HCT116 (cell line): ENCODE measurements around the gene SPATA19. TPM values are rescaled to one million over a fixed set of nuclear protein-coding genes. Genes with fewer than 3 reads are reported as not detected.

Experiments used
- ATAC-seq: fragments of 200-7000 bp; cut with Tn5 transposase; 2 replicates; pipeline ENCODE4 v1.9.1; 2020; ENCODE audit warnings: mild to moderate bottlenecking, moderate library complexity
- BruUV-seq: library from RNA; stranded (reverse); fragments of 400-500 nt; replicated peaks from 2 replicates; lab custom pipeline; 2021; lab: Mats Ljungman, UMichigan
- CTCF ChIA-PET: fragments of 300-600 bp; sonication (Branson Sonifier 250); formaldehyde crosslinking; loops from one replicate; lab custom pipeline; 2021; ENCODE audit warnings: antibody characterized with exemption; lab: Charles Lee
- POLR2A ChIA-PET: fragments of 300-600, 350-600 bp; sonication (Branson Sonifier 250); formaldehyde crosslinking; loops from one replicate; lab custom pipeline; 2021; ENCODE audit warnings: antibody characterized with exemption; lab: Charles Lee
- RAD21 ChIA-PET, 2 experiments: fragments of 300-600 bp; sonication (Branson Sonifier 250); formaldehyde crosslinking; loops; one replicate each; lab custom pipeline; 2023; ENCODE audit warnings: low total read pairs in 2 of 2; ENCODE audit not compliant: uncharacterized antibody in 2 of 2, unreplicated experiment in 2 of 2, low non-redundant PET in 1 of 2; lab: Charles Lee
- DNase-seq: peaks from one replicate; pipeline ENCODE4 v3.0.0-alpha.2; 2010; ENCODE audit warnings: low read depth, low spot score
- H2AFZ ChIP-seq: fragments of 200-600 bp; shearing (Covaris generic), sonication (generic); 2 replicates; pipeline ENCODE4 v1.6.1; 2017; ENCODE audit warnings: low read depth, mixed run types, mixed read lengths, antibody characterized with exemption, low read length; ENCODE audit not compliant: poor library complexity, severe bottlenecking
- H3K27ac ChIP-seq: 2 replicates; pipeline ENCODE4 v1.5.1; 2012; ENCODE audit warnings: low read depth, low read length
- H3K27me3 ChIP-seq: fragments of 200-600 bp; sonication (generic); 2 replicates; pipeline ENCODE4 v1.6.1; 2016; ENCODE audit warnings: mixed run types, low read length, mixed read lengths; ENCODE audit not compliant: insufficient read depth
- H3K36me3 ChIP-seq, 2 experiments: fragments of 200-500 bp in 1 of 2; fragments of 200-600 bp in 1 of 2; sonication (Bioruptor generic) in 1 of 2; sonication (generic) in 1 of 2; 2 replicates each; pipeline versions ENCODE4 v1.5.1 to v1.6.1; 2014 to 2016; ENCODE audit warnings: low read length in 2 of 2, inconsistent platforms in 1 of 2, mixed read lengths in 1 of 2, mixed run types in 1 of 2; ENCODE audit not compliant: insufficient read depth in 2 of 2, control insufficient read depth in 1 of 2
- H3K4me1 ChIP-seq, 2 experiments: fragments of 200-600 bp in 1 of 2; sonication (generic) in 1 of 2; 2 replicates each; pipeline versions ENCODE4 v1.5.1 to v1.6.1; 2012 to 2017; ENCODE audit warnings: low read length in 2 of 2, inconsistent platforms in 1 of 2, mild to moderate bottlenecking in 1 of 2, mixed read lengths in 1 of 2, mixed run types in 1 of 2, moderate library complexity in 1 of 2; ENCODE audit not compliant: insufficient read depth in 2 of 2, control insufficient read depth in 1 of 2
- H3K4me2 ChIP-seq: fragments of 200-600 bp; sonication (generic); 2 replicates; pipeline ENCODE4 v1.6.1; 2017; ENCODE audit warnings: mixed run types, low read length, mixed read lengths
- H3K4me3 ChIP-seq, 2 experiments: fragments of 200-600 bp in 1 of 2; sonication (generic) in 1 of 2; replicated peaks in 1 of 2; 2 replicates each; pipeline ENCODE4 v1.5.1; 2011 to 2016; ENCODE audit warnings: low read length in 2 of 2, control low read depth in 1 of 2, low read depth in 1 of 2, mild to moderate bottlenecking in 1 of 2, mixed read lengths in 1 of 2, mixed run types in 1 of 2
- H3K79me2 ChIP-seq: fragments of 200-600 bp; sonication (generic); 2 replicates; pipeline ENCODE4 v1.6.1; 2017; ENCODE audit warnings: mild to moderate bottlenecking, mixed run types, low read length, moderate library complexity, mixed read lengths; ENCODE audit not compliant: insufficient read depth
- H3K9ac ChIP-seq: fragments of 200-600 bp; sonication (generic); 2 replicates; pipeline ENCODE4 v1.6.1; 2016; ENCODE audit warnings: low read length, mixed read lengths
- H3K9me2 ChIP-seq: fragments of 200-600 bp; sonication (generic), shearing (Covaris generic); 2 replicates; pipeline ENCODE4 v1.6.1; 2017; ENCODE audit warnings: mixed run types, mild to moderate bottlenecking, moderate library complexity; ENCODE audit not compliant: insufficient read depth
- H3K9me3 ChIP-seq, 2 experiments: fragments of 200-500 bp in 1 of 2; fragments of 200-600 bp in 1 of 2; sonication (Bioruptor generic) in 1 of 2; sonication (generic) in 1 of 2; 2 replicates each; pipeline ENCODE4 v1.6.1; 2014 to 2017; ENCODE audit warnings: low read length in 2 of 2, mixed read lengths in 2 of 2, inconsistent platforms in 1 of 2, low read depth in 1 of 2, mild to moderate bottlenecking in 1 of 2, mixed run types in 1 of 2, moderate library complexity in 1 of 2; ENCODE audit not compliant: control insufficient read depth in 1 of 2, insufficient read depth in 1 of 2
- H4K20me1 ChIP-seq: fragments of 200-600 bp; sonication (generic), shearing (Covaris generic); 2 replicates; pipeline ENCODE4 v1.6.1; 2017; ENCODE audit warnings: mixed run types, mild to moderate bottlenecking, moderate library complexity; ENCODE audit not compliant: insufficient read depth
- CEBPB ChIP-seq: IDR thresholded peaks from 2 replicates; pipeline ENCODE4 v1.6.1; 2012; ENCODE audit warnings: low read depth
- EZH2phosphoT487 ChIP-seq: fragments of 200-600 bp; IDR thresholded peaks from 2 replicates; pipeline ENCODE4 v1.6.1; 2018; ENCODE audit warnings: antibody characterized with exemption, borderline replicate concordance
- POLR2A ChIP-seq: IDR thresholded peaks from 2 replicates; pipeline ENCODE4 v1.7.0; 2011; ENCODE audit warnings: borderline replicate concordance; ENCODE audit not compliant: insufficient read depth, insufficient read length; ENCODE audit errors: extremely low read depth
- POLR2AphosphoS5 ChIP-seq: IDR thresholded peaks from 2 replicates; pipeline ENCODE4 v1.6.1; 2011; ENCODE audit warnings: mild to moderate bottlenecking, low read depth, low read length, moderate library complexity
- YY1 ChIP-seq: IDR thresholded peaks from 2 replicates; pipeline ENCODE4 v1.6.1; 2011; ENCODE audit warnings: low read length, low read depth, moderate library complexity, mild to moderate bottlenecking; ENCODE audit not compliant: insufficient replicate concordance; ENCODE audit errors: extremely low read depth
- ZBTB33 ChIP-seq: IDR thresholded peaks from 2 replicates; pipeline ENCODE4 v1.6.1; 2011; ENCODE audit warnings: mild to moderate bottlenecking, low read length, moderate library complexity; ENCODE audit not compliant: insufficient replicate concordance; ENCODE audit errors: extremely low read depth
- intact Hi-C: fragments of 100-400 bp; cut with micrococcal nuclease; formaldehyde crosslinking; loops from 2 replicates; pipeline ENCODE4 v1.10.0; 2022
- total RNA-seq: library from RNA; stranded (reverse); gene quantifications from one replicate; pipeline ENCODE4 v1.2.1, GENCODE V29; 2021; ENCODE audit not compliant: unreplicated experiment

The SPATA19 gene
- total RNA-seq, 1 experiment from 2014 or later: not detected

DNA sequence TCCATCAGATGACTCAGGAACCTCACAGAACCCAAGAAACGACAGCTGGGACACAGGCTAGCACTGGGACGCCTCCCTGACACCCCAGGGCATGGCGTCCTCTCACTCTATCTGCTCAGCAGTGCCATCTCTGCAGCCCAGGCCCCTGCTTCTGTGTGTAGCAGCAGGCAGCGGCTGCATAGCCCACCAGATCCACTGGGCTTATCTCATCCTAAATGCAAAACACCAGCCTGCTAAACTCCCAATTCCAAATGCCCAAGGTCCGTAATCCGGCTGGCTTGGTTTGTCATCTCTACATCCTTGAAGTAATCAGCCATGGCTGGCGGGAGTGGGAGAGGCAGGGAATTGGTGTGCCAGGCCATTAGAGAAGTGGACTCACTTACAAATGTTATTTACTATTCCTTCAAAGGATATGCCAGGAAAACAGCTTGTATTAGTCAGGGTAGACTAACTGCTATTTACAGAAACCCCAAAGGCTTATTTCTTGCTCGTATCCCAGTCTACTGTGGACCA, 30.7 kb downstream of the SPATA19 start (continued):
- no peak for TF ChIP-seq ZBTB33
- no peak for TF ChIP-seq YY1
- TF ChIP-seq POLR2A: no peak
- TF ChIP-seq POLR2AphosphoS5: no peak
- TF ChIP-seq CEBPB: no peak
- TF ChIP-seq, all 23 proteins: peak for 0

- Histone ChIP-seq H3K36me3 (no peaks in the 10 kb centered on the region), H2AFZ (no peak overlapping the region), H3K9ac (no peak overlapping the region), H3K27ac (no peak overlapping the region), H4K20me1 (no peaks in the 10 kb centered on the region), H3K4me2 (no peak overlapping the region), H3K9me3 (no peaks in the 10 kb centered on the region), H3K79me2 (no peaks in the 10 kb centered on the region), H3K4me3 (no peak overlapping the region), H3K9me2 (no peaks in the 10 kb centered on the region), H3K27me3 (peaks cover 26% of the 10 kb centered on the region; the same call in 1 of the 2 replicates), H3K4me1 (no peaks in the 10 kb centered on the region)
- no TSS peak for BruUV-seq
- DNase-seq: no peak
- RAD21 ChIA-PET: no interaction called here
- TF ChIP-seq EZH2phosphoT487: no peak
- intact Hi-C loops: no loop called here
- POLR2A ChIA-PET: no interaction called here
- ATAC-seq: no peak
- CTCF ChIA-PET: no interaction called here
Measured at GRCh38 chr11:133811850-133812685, 33.2 kb downstream of the SPATA19 start.
